ENCODE results near the gene VOPP1.

GRCh38 chr7:55464422-55464821 is 107.9 kb downstream of the VOPP1 start:
- no peak for TF ChIP-seq CTCF (IDR thresholded peaks at IDR 0.05)
- no peak for TF ChIP-seq POLR2AphosphoS5 (IDR thresholded peaks at IDR 0.05)
- TF ChIP-seq POLR2A (IDR thresholded peaks at IDR 0.05) = no peak
